HEK293 (cell line): Measurements from ENCODE around the gene KCNH5.

Source experiments
- CTCF ChIP-seq: fragments of 450-650 bp; formaldehyde crosslinking; IDR thresholded peaks from 2 replicates; pipeline ENCODE4 v1.5.1; 2016; ENCODE audit warnings: missing biosample characterization, missing genetic modification characterization
- KLF10 ChIP-seq: fragments of 450-650 bp; IDR thresholded peaks from 2 replicates; pipeline ENCODE4 v1.5.1; 2018; ENCODE audit warnings: missing biosample characterization, mild to moderate bottlenecking, missing genetic modification characterization
- ZBTB26 ChIP-seq: fragments of 450-650 bp; formaldehyde crosslinking; optimal IDR thresholded peaks from 2 replicates; pipeline ENCODE3; 2016; ENCODE audit warnings: missing biosample characterization, mild to moderate bottlenecking, missing genetic modification characterization
- ZNF623 ChIP-seq: fragments of 450-650 bp; formaldehyde crosslinking; IDR thresholded peaks from 2 replicates; pipeline ENCODE4 v1.5.1; 2016; ENCODE audit warnings: missing biosample characterization, missing genetic modification characterization
- ZNF692 ChIP-seq: fragments of 450-650 bp; formaldehyde crosslinking; IDR thresholded peaks from 2 replicates; pipeline ENCODE4 v1.5.1; 2016; ENCODE audit warnings: missing biosample characterization, missing genetic modification characterization

- TF ChIP-seq CTCF (tag by site-specific recombination) (no peak), ZNF623 (tag by site-specific recombination) (no peak), ZNF692 (tag by site-specific recombination) (no peak), ZBTB26 (no peak), KLF10 (tag by site-specific recombination) (no peak)
Measured at GRCh38 chr14:62908506-62908905, 136.8 kb downstream of the KCNH5 start.
